HG03558 (cell line): ENCODE results near the gene AXIN1.
"Not testable (repeated sequence)": the region's sequence is repeated elsewhere in the genome, so short reads cannot be mapped to it uniquely, and the experiment has no call there.

Source experiments
- ATAC-seq: cut with Tn5 transposase; IDR thresholded peaks from one replicate; pipeline ENCODE4 v1.9.1; 2021; ENCODE audit warnings: moderate number of reproducible peaks; ENCODE audit not compliant: unreplicated experiment; ENCODE audit errors: extremely low read depth

Gene AXIN1

DNA sequence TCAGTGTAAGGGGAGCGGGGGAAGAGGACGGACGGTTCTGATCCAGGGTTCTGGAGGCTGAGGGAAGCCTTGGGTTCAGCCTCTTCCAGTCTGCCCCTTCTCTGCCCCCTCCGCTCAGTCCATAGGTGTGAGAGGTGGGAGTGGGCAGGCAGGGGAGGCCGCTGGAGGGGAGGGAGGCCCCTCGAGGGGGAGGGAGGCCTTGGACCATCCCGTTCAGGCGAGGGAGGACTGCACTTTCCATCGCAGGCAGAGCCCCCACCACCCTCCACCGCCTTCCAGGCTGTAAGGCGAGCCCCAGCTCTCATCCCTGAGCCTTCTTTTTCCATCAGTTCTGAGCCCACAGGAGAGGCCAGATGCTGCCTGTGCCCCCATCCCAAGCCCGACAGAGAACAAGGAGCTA is 4.2 kb upstream of the AXIN1 start:
- no peak for ATAC-seq

DNA sequence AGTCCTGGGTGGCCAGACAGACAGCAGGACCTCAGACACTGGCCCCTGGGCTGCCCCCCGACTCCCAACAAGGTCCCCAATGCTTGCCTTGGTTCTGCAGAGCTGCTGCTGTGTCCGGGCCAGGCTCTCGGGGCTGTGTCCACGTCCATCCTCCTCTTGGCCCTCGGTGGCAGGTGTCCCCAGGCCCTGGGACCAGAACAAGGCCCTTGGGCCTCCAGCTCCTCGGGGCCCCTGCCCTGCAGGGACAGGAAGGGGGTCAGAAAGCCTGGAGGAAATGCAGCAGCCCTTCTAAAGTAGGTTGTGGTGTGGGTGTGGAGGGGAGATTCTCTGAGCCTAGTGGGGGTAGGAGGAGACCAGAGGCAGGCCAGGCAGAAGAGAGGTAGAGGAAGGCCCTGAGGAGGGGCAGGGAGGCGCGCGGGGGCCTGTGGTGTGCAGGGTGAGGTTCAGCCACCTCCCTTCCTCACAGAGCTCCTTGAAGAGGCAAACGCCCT is 2.5 kb upstream of the AXIN1 start:
- no peak for ATAC-seq

GRCh38 chr16:354291-354881 is 1.9 kb upstream of the AXIN1 start:
- ATAC-seq, result no peak

DNA sequence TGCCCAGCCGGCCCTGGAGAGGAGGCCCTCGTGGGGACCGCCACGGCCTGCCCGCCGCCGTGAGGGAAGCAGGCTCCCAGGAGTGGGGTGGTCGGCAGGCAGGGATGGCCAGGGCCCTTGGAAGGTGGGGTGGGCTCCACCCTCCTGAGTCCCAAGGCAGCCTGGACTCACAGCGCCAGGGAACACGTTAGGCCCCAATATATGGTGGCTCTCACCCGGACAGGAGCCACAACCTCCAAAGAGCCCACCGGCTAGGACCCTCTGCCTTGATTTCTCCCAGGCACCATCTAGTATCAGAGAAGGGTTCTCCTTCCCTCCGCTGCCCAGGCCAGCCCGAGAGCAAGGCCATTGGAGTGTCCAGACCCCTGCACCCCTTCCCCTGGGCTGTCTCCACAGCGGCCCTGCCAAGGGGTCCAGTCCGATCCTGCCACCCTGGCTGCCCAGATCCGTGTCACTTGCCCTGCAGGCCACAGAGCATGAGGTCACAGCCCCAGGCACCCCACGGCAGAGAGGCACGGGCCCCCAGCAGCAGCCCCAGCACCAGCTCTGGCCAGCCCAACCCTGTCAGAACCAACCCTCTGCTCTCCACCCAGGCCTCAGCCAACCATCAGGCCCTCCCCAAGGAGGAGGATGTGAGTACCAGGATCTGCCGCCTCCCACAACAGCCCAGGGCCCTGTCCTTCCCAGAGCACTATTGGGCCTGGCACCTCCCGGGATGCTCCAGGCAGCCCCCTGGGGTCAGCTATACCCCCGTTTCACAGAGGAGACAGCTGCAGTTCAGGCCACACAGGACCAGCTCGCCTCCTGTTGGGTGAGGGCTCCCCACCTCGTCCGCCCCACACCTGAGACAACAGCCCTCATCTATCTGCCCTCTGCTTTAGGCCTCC is 1.1 kb upstream of the AXIN1 start:
- ATAC-seq, result no peak

GRCh38 chr16:351804-352520 is 561 bp downstream of the AXIN1 start:
- peak; percentile 17 for ATAC-seq

GRCh38 chr16:350203-350602 is 2.3 kb downstream of the AXIN1 start:
- ATAC-seq, result no peak

GRCh38 chr16:349211-349610 is 3.3 kb downstream of the AXIN1 start:
- ATAC-seq, result no peak

- not testable (repeated sequence) for ATAC-seq
Measured at GRCh38 chr16:348495-348894, 4.0 kb downstream of the AXIN1 start.

GRCh38 chr16:347203-347602 is 5.3 kb downstream of the AXIN1 start:
- no peak for ATAC-seq

DNA sequence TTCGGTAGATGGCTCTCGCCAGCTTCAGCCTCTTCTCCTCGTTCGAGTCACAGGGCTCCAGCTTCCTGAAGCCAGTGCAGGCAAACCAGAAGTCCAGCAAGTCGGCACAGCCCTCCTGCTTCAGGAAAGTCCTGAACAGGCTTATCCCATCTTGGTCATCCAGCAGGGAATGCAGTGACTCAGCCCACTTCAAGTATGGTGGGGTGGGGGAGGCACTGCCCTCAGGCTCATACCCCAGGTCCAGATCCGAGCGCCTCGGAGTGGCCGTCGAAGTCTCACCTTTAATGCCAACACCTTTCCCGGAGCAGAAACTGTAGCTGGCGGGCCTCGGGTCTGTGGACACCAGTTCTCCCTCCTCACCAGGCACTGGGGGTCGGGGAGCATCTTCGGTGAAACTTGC is 5.9 kb downstream of the AXIN1 start:
- ATAC-seq, result no peak

GRCh38 chr16:345772-346171 is 6.8 kb downstream of the AXIN1 start:
- no peak for ATAC-seq

DNA sequence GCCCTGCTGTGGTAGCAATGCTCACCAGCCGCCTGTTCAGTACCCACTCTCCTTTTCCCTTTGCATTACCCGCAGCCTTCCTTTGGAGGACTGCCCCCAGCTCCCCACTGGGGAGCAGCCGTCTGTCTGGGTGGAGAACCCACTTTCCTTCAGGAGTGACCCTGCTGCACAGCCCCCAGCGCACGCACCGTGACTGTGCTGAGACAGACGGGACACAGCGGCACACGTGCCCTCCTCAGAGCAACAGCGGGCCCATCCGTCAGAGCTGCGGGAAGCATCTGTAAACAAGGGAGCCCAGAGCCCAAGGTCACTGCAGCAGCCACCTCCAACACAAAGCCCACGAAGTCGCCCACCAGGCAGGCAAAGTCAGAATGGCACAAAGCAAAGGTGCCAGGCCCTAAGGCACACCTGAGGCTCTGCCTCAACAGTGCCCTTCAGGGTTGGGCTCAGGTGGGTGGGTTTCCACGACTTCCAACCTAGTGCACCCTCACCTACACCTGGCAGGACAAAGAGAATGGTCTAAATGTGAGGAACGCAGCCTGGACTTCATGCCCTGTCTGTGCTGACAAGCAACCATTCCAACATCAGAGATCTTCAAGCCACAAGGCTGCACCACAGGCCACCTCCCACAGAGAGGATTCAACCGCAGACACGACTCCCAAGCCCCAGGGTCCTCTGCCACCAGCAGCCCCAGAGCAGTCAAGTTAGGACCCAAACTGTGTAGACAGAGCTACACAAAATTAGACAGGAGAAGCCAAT is 9.9 kb downstream of the AXIN1 start:
- no peak for ATAC-seq

GRCh38 chr16:341974-342336 is 10.6 kb downstream of the AXIN1 start:
- not testable (repeated sequence) for ATAC-seq

- not testable (repeated sequence) for ATAC-seq
Measured at GRCh38 chr16:341095-341973, 11.2 kb downstream of the AXIN1 start.

DNA sequence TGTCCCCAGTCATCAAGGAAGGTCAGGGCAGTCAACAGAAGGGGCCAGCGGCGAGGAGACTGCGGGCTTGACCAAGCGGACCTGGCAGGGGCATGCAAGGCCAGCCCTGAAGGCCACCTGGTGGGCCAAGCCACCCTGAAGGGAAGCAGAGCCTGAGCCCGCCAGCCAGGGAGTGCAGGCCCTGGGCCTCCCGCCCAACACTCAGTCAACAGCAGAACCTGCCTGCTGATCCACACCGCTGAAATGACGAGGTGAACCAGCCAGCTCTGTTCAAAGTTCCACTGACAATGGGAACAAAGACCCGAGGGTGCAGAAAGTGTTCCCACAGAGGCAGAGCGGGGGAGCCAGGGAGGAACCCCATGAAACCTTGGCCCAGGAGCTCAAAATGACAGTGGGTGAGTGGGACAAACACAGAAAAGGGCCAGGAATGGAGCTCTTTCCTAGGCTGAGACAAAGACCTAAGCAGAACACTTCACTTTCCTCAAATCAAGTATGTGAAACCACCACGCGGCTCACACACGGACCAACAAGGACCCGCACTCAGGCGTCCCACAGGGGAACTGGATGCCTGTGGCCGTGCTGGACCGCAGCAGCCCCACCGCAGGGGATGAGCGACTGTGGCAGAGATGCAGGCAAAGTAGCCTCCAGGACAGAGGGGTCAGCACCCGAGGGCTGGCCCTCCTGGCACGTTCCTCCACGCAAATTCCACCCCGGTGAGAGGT is 12.0 kb downstream of the AXIN1 start:
- ATAC-seq, result no peak

- ATAC-seq, result no peak
Measured at GRCh38 chr16:339680-340079, 12.8 kb downstream of the AXIN1 start.

DNA sequence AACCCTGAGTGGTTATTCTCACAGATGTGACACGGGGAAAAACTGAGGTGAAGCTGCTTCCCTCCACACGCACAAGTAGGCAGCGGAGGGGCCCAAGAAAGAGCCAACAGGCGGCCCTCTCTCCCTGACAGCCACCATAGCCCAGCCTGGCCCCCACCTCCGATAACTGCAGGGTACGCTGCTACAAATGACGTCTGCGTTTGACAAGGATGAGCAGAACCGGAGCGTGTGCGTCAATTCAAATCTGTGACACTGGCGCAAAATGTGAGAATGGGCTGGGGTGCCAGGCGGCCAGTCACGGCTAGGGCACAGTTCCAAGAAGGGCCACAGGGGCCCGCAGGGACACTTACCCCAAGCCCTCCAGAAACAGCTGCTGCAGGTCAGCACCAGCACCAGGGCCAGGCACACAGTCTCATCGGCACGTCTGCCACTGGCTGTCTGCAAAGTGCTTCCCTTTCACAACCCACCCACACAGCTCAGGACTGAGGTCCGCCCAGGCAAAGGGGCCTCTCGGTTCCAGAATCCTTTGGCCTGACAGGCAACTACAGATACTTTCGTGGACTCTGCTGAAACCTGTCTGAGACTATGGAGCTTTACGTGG is 14.4 kb downstream of the AXIN1 start:
- ATAC-seq, result no peak

- ATAC-seq, result no peak
Measured at GRCh38 chr16:337437-337836, 15.1 kb downstream of the AXIN1 start.
